Neural progenitor cell (in vitro differentiated cells): ENCODE measurements around the gene SLC2A9.

Experiments
- CTCF ChIP-seq: fragments of 200-600 bp; sonication (generic); IDR thresholded peaks from 2 replicates; pipeline ENCODE4 v1.5.1; 2017; ENCODE audit warnings: antibody characterized with exemption, mild to moderate bottlenecking
- EZH2 ChIP-seq: fragments of 200-600 bp; sonication (generic); IDR thresholded peaks from 2 replicates; pipeline ENCODE4 v1.6.1; 2017; ENCODE audit warnings: antibody characterized with exemption, mild to moderate bottlenecking, moderate library complexity

GRCh38 chr4:9980898-9981297 lies 40.4 kb downstream of the SLC2A9 start:
- no peak for TF ChIP-seq EZH2
- TF ChIP-seq CTCF: no peak
